Aorta (tissue), 5 donors: ENCODE data around the gene LDB1. TPM values are rescaled to one million over a fixed set of nuclear protein-coding genes. Genes with fewer than 3 reads are reported as not detected.

Experiments
- ATAC-seq: fragments of 200-7000 bp; cut with Tn5 transposase; one replicate; pipeline ENCODE4 v1.9.1; 2022; ENCODE audit warnings: moderate library complexity; ENCODE audit not compliant: low FRiP score
- DNase-seq, 2 donors: peaks; one replicate each; pipeline ENCODE4 v3.0.0-alpha.2; 2020
- H3K27ac ChIP-seq, 2 donors: one replicate each; pipeline ENCODE4 v1.5.1; 2013; ENCODE audit warnings: low read length in 2 of 2, mild to moderate bottlenecking in 2 of 2, moderate library complexity in 2 of 2, control low read depth in 1 of 2, inconsistent platforms in 1 of 2, low read depth in 1 of 2
- H3K27me3 ChIP-seq, 2 donors: one replicate each; pipeline ENCODE4 v1.6.1; 2013; ENCODE audit warnings: control low read depth in 1 of 2, low read length in 1 of 2, mild to moderate bottlenecking in 1 of 2, moderate library complexity in 1 of 2; ENCODE audit not compliant: insufficient read depth in 2 of 2, control insufficient read depth in 1 of 2
- H3K36me3 ChIP-seq, 2 donors: one replicate each; pipeline ENCODE4 v1.6.1; 2013; ENCODE audit warnings: control low read depth in 1 of 2, low read length in 1 of 2, mild to moderate bottlenecking in 1 of 2; ENCODE audit not compliant: insufficient read depth in 2 of 2, control insufficient read depth in 1 of 2
- H3K4me1 ChIP-seq, 2 donors: one replicate each; pipeline ENCODE4 v1.6.1; 2013; ENCODE audit warnings: low read length in 2 of 2, control low read depth in 1 of 2, mild to moderate bottlenecking in 1 of 2, moderate library complexity in 1 of 2; ENCODE audit not compliant: insufficient read depth in 2 of 2, control insufficient read depth in 1 of 2
- H3K4me3 ChIP-seq, 2 donors: one replicate each; pipeline ENCODE4 v1.5.1; 2013; ENCODE audit warnings: low read length in 2 of 2, control low read depth in 1 of 2, mild to moderate bottlenecking in 1 of 2
- H3K9me3 ChIP-seq: one replicate; pipeline ENCODE4 v1.6.1; 2013; ENCODE audit warnings: mild to moderate bottlenecking, low read length; ENCODE audit not compliant: control insufficient read depth
- WGBS, 2 donors: extraction: QIAGEN DNeasy Blood & Tissue Kit; methylation state at CpG; one replicate each; pipeline ENCODE4 v1.1.7; 2013; 5-methylcytosine and 5-hydroxymethylcytosine counted together
- intact Hi-C, 2 donors: fragments of 100-400 bp; cut with DNase I; formaldehyde crosslinking; loops; one replicate each; pipeline versions ENCODE4 v1.14.2 to v1.15.0; 2022
- polyA plus RNA-seq, 2 donors: library from polyadenylated mRNA; stranded (reverse); fragments of 200-250 nt; gene quantifications; one replicate each; pipeline ENCODE4 v1.2.3, GENCODE V29; 2013
- total RNA-seq, 2 donors: library from RNA; stranded (reverse); fragmentation: NEBNext Ultra II Directional; extraction: Animal tissue kit (Norgen Biotek cat#: 25700); gene quantifications; one replicate each; pipeline ENCODE4 v1.2.1, GENCODE V29; 2021
- donor health status: healthy with polysubstance abuse.
- donor health status: Bipolar disorder and iron deficiency.
- donor health status: DM: no; HTN: no; CAD: no.
- donor health status: DM: no; HTN: no; CAD: no.
- donor health status: DM: yes; HTN: yes; CAD: no.

The LDB1 gene
- total and polyA plus RNA-seq, 4 donors: 16.2 to 67.3 (median 42.9) TPM

GRCh38 chr10:102064503-102064867 lies 55.7 kb downstream of the LDB1 start:
- no peak for ATAC-seq
- Histone ChIP-seq H3K9me3 (no peaks in the 10 kb centered on the region), H3K27me3 (no peaks in the 10 kb centered on the region), H3K36me3 (no peaks in the 10 kb centered on the region), H3K27ac (no peak overlapping the region), H3K4me3 (no peak overlapping the region), H3K4me1 (peaks cover 0 to 3% of the 10 kb centered on the region in 2 donors)
- DNase-seq: no peak
- intact Hi-C loops: no loop called here
- WGBS, 2 donors: 67 to 71% methylated on average over 2 of the region's 2 CpGs

- Histone ChIP-seq H3K4me3 (no peak overlapping the region), H3K27ac (no peak overlapping the region), H3K36me3 (no peaks in the 10 kb centered on the region), H3K4me1 (no peaks in the 10 kb centered on the region), H3K9me3 (no peaks in the 10 kb centered on the region), H3K27me3 (no peaks in the 10 kb centered on the region)
- intact Hi-C loops: no loop called here
- ATAC-seq (no peak), DNase-seq (no peak)
These were observed 60.2 kb downstream of the LDB1 start for GRCh38 chr10:102059987-102060386.

Other genes starting within 250 kb of the LDB1 start
- 10 to 100 TPM; 20.8 to 26.9 TPM for gene ARMH3, start 64.2 kb downstream of the LDB1 start, total RNA-seq
- 10 to 100 TPM in 1 of 2 donors, 1 to 10 TPM in 1; 8.6 to 13.6 TPM for gene ARMH3, start 64.2 kb downstream of the LDB1 start, polyA plus RNA-seq
- 10 to 100 TPM; 14.4 to 15.0 TPM for gene HPS6, start 55.0 kb downstream of the LDB1 start, total RNA-seq
- gene HPS6, start 55.0 kb downstream of the LDB1 start, polyA plus RNA-seq: 1 to 10 TPM; 4.3 to 9.0 TPM
- 10 to 100 TPM; 31.4 to 35.9 TPM for gene PPRC1, start 12.7 kb upstream of the LDB1 start, total RNA-seq
- 10 to 100 TPM in 1 of 2 donors, 1 to 10 TPM in 1; 9.8 to 18.1 TPM for gene PPRC1, start 12.7 kb upstream of the LDB1 start, polyA plus RNA-seq
- gene NOLC1, start 32.0 kb upstream of the LDB1 start, total RNA-seq: 10 to 100 TPM; 35.3 to 35.9 TPM
- gene NOLC1, start 32.0 kb upstream of the LDB1 start, polyA plus RNA-seq: 10 to 100 TPM; 13.6 to 13.7 TPM
- gene ELOVL3, start 105.9 kb upstream of the LDB1 start, total RNA-seq: not detected
- gene ELOVL3, start 105.9 kb upstream of the LDB1 start, polyA plus RNA-seq: not detected
- not detected for gene PITX3, start 121.1 kb upstream of the LDB1 start, total RNA-seq
- under 1 TPM in 1 of 2 donors, not detected in 1; 0.13 TPM for gene PITX3, start 121.1 kb upstream of the LDB1 start, polyA plus RNA-seq
- 10 to 100 TPM; 41.9 to 44.0 TPM for gene GBF1, start 125.2 kb upstream of the LDB1 start, total RNA-seq
- gene GBF1, start 125.2 kb upstream of the LDB1 start, polyA plus RNA-seq: 10 to 100 TPM in 1 of 2 donors, 1 to 10 TPM in 1; 7.1 to 23.3 TPM